Thymus (tissue), 11 donors: ENCODE measurements around the gene TMC1. TPM values are rescaled to one million over a fixed set of nuclear protein-coding genes. Genes with fewer than 3 reads are reported as not detected.

Source experiments
- DNase-seq, 9 donors: peaks; one replicate each; pipeline ENCODE4 v3.0.0-alpha.2; 2013; ENCODE audit warnings: low spot score in 9 of 9, low read depth in 6 of 9, missing footprints in 1 of 9
- H3K27ac ChIP-seq, 2 donors: one replicate each; pipeline ENCODE4 v1.5.1; 2013; ENCODE audit warnings: control low read depth in 1 of 2, low read depth in 1 of 2, low read length in 1 of 2, mild to moderate bottlenecking in 1 of 2, moderate library complexity in 1 of 2
- H3K27me3 ChIP-seq, 2 donors: one replicate each; pipeline ENCODE4 v1.5.1; 2013; ENCODE audit warnings: low read length in 1 of 2; ENCODE audit not compliant: control insufficient read depth in 2 of 2, insufficient read depth in 1 of 2
- H3K36me3 ChIP-seq, 2 donors: one replicate each; pipeline ENCODE4 v1.5.1; 2013; ENCODE audit warnings: low read length in 1 of 2, mild to moderate bottlenecking in 1 of 2, moderate library complexity in 1 of 2; ENCODE audit not compliant: control insufficient read depth in 2 of 2, insufficient read depth in 2 of 2
- H3K4me1 ChIP-seq, 2 donors: one replicate each; pipeline ENCODE4 v1.5.1; 2013; ENCODE audit warnings: low read length in 2 of 2; ENCODE audit not compliant: control insufficient read depth in 2 of 2, insufficient read depth in 2 of 2
- H3K4me3 ChIP-seq, 2 donors: one replicate each; pipeline ENCODE4 v1.5.1; 2013; ENCODE audit warnings: low read length in 2 of 2, control low read depth in 1 of 2, mild to moderate bottlenecking in 1 of 2
- H3K9me3 ChIP-seq, 2 donors: one replicate each; pipeline ENCODE4 v1.5.1; 2013; ENCODE audit warnings: low read length in 1 of 2, mild to moderate bottlenecking in 1 of 2; ENCODE audit not compliant: control insufficient read depth in 2 of 2, insufficient read depth in 1 of 2
- WGBS: extraction: QIAGEN DNeasy Blood & Tissue Kit; methylation state at CpG from one replicate; pipeline ENCODE4 v1.1.7; 2013; 5-methylcytosine and 5-hydroxymethylcytosine counted together
- polyA plus RNA-seq: library from polyadenylated mRNA; stranded (reverse); fragments of 200-250 nt; gene quantifications from one replicate; pipeline ENCODE4 v1.2.3, GENCODE V29; 2013
- total RNA-seq: library from RNA; stranded (reverse); fragments of 120-200 nt; gene quantifications from one replicate; pipeline ENCODE4 v1.2.4, GENCODE V29; 2013
- donor health status: healthy.

TMC1 gene
- total and polyA plus RNA-seq, 2 donors, result 0.28 to 0.59 TPM

DNA sequence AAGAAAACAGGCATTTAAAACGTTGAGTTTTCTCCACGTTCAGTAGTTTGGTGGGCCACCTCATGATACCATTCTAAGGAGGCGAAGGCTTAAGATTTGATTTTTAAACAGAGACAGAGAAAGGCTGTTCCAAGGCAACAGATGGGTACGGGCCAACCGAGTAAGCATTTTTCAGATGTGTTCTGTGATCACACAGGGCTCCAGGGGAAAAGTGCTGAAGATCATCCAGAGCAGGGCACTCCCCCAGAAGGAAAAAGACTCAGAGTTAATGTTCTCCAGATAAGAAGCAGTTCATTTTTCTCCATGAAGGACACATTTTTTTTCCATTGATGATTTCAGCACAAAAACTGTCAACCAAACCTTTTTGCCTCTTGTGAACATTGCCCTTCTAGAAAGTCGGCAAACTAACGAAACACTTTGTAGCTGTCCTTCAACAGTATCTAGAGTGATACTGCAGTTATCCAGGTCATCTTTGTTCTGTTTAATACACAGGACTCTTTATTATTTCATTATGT, 292.7 kb downstream of the TMC1 start:
- no peaks in the 10 kb centered on the region for H3K4me1 ChIP-seq
- H3K9me3 ChIP-seq, result no peaks in the 10 kb centered on the region
- no peak for DNase-seq
- no peak overlapping the region for H3K4me3 ChIP-seq
- no peak overlapping the region for H3K27ac ChIP-seq
- WGBS, result 95% methylated on average over 7 of the region's 7 CpGs
- no peaks in the 10 kb centered on the region for H3K27me3 ChIP-seq
- no peaks in the 10 kb centered on the region for H3K36me3 ChIP-seq

DNA sequence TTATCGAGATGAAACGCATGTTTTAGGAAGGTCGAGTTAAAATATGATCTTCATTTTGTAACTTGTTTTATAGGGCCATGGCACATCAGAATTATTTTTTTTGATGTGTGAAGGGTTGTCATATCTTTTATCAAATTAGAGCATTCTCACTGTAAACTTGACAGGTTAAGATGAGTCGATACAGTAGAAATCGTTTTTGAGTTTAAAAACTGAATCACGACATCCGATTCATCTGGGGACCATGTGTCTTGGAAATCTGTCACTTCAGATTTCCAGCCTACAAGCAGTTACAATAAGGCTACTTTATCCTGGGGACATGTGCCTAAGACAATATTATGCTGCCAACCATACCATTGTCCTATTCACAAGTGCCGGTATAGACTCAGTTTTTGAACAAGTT, 295.3 kb downstream of the TMC1 start:
- DNase-seq, result no peak
- Histone ChIP-seq H3K27me3 (no peaks in the 10 kb centered on the region), H3K9me3 (no peaks in the 10 kb centered on the region), H3K4me3 (no peak overlapping the region), H3K27ac (no peak overlapping the region), H3K36me3 (no peaks in the 10 kb centered on the region), H3K4me1 (no peaks in the 10 kb centered on the region)
- WGBS, result 98% methylated on average over 8 of the region's 8 CpGs

DNA sequence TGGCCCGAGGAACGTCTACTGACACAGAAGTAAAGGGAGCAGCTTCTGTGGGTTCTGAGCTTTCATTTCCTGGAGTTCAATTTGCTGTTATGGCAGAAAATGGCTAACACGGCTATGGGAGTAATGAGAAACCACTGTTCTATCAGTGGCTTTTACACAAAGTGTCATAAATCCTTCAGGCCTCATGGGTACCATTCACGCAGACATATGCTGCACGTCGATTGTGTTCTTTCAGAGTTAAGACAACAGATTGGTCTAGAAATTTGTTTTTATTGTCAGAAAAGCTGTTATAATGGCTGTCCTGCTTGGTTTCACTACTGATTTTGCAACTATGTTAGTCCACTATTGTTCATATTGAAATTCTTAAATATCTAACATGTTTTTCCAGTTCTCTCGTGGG, 296.0 kb downstream of the TMC1 start:
- no peak overlapping the region for H3K27ac ChIP-seq
- WGBS, result 84% methylated on average over 7 of the region's 7 CpGs

GRCh38 chr9:72818385-72818784, 297.0 kb downstream of the TMC1 start:
- 92% methylated on average over 3 of the region's 3 CpGs for WGBS

More for the DNA sequence above, 296.0 kb downstream of the TMC1 start:
- no peaks in the 10 kb centered on the region for H3K36me3 ChIP-seq
- H3K4me3 ChIP-seq, result no peak overlapping the region
- DNase-seq, result no peak
- no peaks in the 10 kb centered on the region for H3K27me3 ChIP-seq
- no peaks in the 10 kb centered on the region for H3K4me1 ChIP-seq
- H3K9me3 ChIP-seq, result no peaks in the 10 kb centered on the region

DNA sequence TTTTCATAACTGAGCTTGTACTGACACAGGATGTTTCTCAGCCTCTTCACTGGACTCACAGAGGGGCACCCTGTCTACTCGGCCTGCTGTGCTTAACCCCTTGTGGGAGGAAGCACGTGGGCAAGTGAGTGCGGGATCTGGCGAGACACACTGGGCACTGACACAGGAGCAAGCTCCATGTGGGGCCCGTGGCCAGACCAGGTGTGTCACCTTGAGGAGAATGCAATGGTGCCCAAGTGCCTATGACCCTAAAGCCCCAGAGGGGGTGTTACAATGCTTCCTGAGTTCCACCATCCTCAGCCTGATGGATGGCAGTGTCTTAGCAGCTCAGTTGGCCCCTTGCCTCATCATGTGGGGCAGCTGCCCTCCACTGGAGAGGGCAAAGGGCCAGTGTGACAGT, 302.6 kb downstream of the TMC1 start:
- H3K4me3 ChIP-seq, result no peak overlapping the region
- H3K9me3 ChIP-seq, result no peaks in the 10 kb centered on the region
- H3K27ac ChIP-seq, result no peak overlapping the region
- H3K27me3 ChIP-seq, result no peaks in the 10 kb centered on the region
- DNase-seq, result no peak
- 88% methylated on average over 5 of the region's 5 CpGs for WGBS
- H3K36me3 ChIP-seq, result no peaks in the 10 kb centered on the region
- no peaks in the 10 kb centered on the region for H3K4me1 ChIP-seq

More at GRCh38 chr9:72818385-72818784, 297.0 kb downstream of the TMC1 start:
- Histone ChIP-seq H3K27me3 (no peaks in the 10 kb centered on the region), H3K36me3 (no peaks in the 10 kb centered on the region), H3K27ac (no peak overlapping the region), H3K4me1 (no peaks in the 10 kb centered on the region), H3K4me3 (no peak overlapping the region), H3K9me3 (no peaks in the 10 kb centered on the region)
- no peak for DNase-seq

DNA sequence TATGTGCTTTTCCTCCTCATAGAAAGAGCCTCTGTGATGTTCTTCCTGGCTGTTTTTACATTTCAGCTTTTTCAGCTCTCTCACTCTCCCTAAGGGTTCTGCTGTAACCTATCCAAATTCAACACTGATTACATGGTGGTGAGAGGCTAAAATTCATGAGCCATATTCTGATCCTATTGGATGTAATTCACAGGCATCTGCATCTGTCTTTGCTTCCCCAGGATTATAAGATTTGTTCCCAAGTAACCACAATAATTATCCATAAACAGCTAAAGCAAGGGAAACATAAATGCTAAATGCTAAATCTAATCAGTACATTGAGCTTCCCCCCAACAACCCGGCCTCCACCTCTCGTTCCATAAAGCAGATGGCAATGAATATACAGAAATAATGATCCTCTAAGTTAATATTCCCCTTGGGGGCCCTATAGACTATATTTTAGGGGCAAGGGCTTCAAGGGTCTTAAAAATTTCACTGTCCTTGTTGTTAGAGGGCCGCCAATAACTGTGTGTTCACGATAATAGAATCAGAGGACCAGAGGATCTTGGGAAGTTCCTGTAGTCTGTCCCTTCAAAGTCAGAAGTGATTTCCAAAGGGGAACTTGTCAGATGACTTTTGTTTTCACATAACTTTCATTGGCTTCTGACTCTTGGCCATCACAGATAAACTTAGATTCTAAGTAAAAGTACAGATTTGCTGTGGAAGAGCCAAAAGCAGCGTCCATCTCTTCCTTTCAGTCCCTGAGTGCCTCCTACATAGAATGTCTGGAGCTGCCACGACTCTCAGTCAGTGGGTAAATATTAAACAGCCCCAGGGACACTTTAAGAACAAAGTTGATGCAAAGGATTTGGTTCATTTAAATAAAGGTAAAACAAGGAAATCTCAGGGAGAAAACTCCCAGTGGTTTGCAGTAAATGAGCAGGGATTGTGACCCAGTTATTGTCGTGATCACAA, 305.9 kb downstream of the TMC1 start:
- no peak overlapping the region for H3K27ac ChIP-seq
- no peak for DNase-seq
- H3K4me3 ChIP-seq, result no peak overlapping the region
- H3K4me1 ChIP-seq, result no peaks in the 10 kb centered on the region
- H3K36me3 ChIP-seq, result no peaks in the 10 kb centered on the region
- no peaks in the 10 kb centered on the region for H3K9me3 ChIP-seq
- WGBS, result 88% methylated on average over 7 of the region's 7 CpGs
- no peaks in the 10 kb centered on the region for H3K27me3 ChIP-seq

DNA sequence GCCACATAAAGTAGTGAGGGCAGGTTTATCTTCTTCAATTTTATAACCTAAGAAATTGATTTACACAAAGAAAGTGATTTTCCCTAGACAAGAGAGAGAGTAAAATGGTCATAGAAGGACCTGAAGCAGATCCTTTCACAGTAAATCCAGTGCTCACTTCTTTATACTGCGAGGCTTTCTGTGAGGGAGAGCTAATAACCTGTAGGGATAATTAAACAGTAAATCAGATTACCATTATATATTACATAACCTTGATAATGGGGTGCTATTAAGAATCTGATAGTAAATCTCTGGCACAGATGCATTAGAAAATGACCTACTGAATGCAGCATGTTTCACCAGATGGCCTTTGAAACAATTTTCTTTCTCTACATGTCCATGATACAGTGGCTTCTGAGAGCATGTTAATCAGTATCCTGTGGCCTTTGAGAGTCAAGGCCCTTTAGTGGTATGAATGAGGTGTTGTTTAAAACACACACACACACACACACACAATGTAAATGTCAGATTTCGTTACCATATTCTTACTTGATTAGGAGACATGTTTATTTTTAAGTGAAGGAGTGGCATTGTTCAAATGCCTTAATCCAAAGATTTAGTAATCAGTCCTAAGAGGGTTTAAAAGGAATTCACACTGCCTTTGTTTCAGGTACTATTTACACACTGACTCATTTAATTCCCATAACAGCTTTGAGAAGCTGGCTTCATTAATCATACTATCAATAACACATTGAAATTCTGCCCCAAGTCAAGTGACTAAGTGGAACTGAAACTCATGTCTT, 306.7 kb downstream of the TMC1 start:
- H3K9me3 ChIP-seq, result no peaks in the 10 kb centered on the region
- no peaks in the 10 kb centered on the region for H3K36me3 ChIP-seq
- WGBS, result 89% methylated on average over 2 of the region's 2 CpGs
- no peak for DNase-seq
- no peak overlapping the region for H3K27ac ChIP-seq
- H3K4me3 ChIP-seq, result no peak overlapping the region
- H3K27me3 ChIP-seq, result no peaks in the 10 kb centered on the region
- no peaks in the 10 kb centered on the region for H3K4me1 ChIP-seq

GRCh38 chr9:72834994-72835393, 313.6 kb downstream of the TMC1 start:
- no peaks in the 10 kb centered on the region for H3K9me3 ChIP-seq
- no peak overlapping the region for H3K27ac ChIP-seq
- no peaks in the 10 kb centered on the region for H3K4me1 ChIP-seq
- H3K27me3 ChIP-seq, result no peaks in the 10 kb centered on the region
- no peak for DNase-seq
- no peaks in the 10 kb centered on the region for H3K36me3 ChIP-seq
- H3K4me3 ChIP-seq, result no peak overlapping the region
- 96% methylated on average over 1 of the region's 1 CpG for WGBS

GRCh38 chr9:72836790-72837189, 315.4 kb downstream of the TMC1 start:
- H3K9me3 ChIP-seq, result no peaks in the 10 kb centered on the region
- DNase-seq, result no peak
- no peaks in the 10 kb centered on the region for H3K27me3 ChIP-seq
- no peaks in the 10 kb centered on the region for H3K4me1 ChIP-seq
- 86% methylated on average over 6 of the region's 6 CpGs for WGBS
- H3K4me3 ChIP-seq, result no peak overlapping the region
- H3K27ac ChIP-seq, result no peak overlapping the region
- no peaks in the 10 kb centered on the region for H3K36me3 ChIP-seq
